HCT116 (cell line): ENCODE data around the gene NUDT16L1. TPM values are rescaled to one million over a fixed set of nuclear protein-coding genes. Genes with fewer than 3 reads are reported as not detected.

Source experiments
- ATAC-seq: fragments of 200-7000 bp; cut with Tn5 transposase; 2 replicates; pipeline ENCODE4 v1.9.1; 2020; ENCODE audit warnings: mild to moderate bottlenecking, moderate library complexity
- BruUV-seq: library from RNA; stranded (reverse); fragments of 400-500 nt; replicated peaks from 2 replicates; lab custom pipeline; 2021; lab: Mats Ljungman, UMichigan
- CTCF ChIA-PET: fragments of 300-600 bp; sonication (Branson Sonifier 250); formaldehyde crosslinking; loops from one replicate; lab custom pipeline; 2021; ENCODE audit warnings: antibody characterized with exemption; lab: Charles Lee
- POLR2A ChIA-PET: fragments of 300-600, 350-600 bp; sonication (Branson Sonifier 250); formaldehyde crosslinking; loops from one replicate; lab custom pipeline; 2021; ENCODE audit warnings: antibody characterized with exemption; lab: Charles Lee
- RAD21 ChIA-PET, 2 experiments: fragments of 300-600 bp; sonication (Branson Sonifier 250); formaldehyde crosslinking; loops; one replicate each; lab custom pipeline; 2023; ENCODE audit warnings: low total read pairs in 2 of 2; ENCODE audit not compliant: uncharacterized antibody in 2 of 2, unreplicated experiment in 2 of 2, low non-redundant PET in 1 of 2; lab: Charles Lee
- DNase-seq: peaks from one replicate; pipeline ENCODE4 v3.0.0-alpha.2; 2010; ENCODE audit warnings: low read depth, low spot score
- H2AFZ ChIP-seq: fragments of 200-600 bp; shearing (Covaris generic), sonication (generic); 2 replicates; pipeline ENCODE4 v1.6.1; 2017; ENCODE audit warnings: low read depth, mixed run types, mixed read lengths, antibody characterized with exemption, low read length; ENCODE audit not compliant: poor library complexity, severe bottlenecking
- H3K27ac ChIP-seq: 2 replicates; pipeline ENCODE4 v1.5.1; 2012; ENCODE audit warnings: low read depth, low read length
- H3K27me3 ChIP-seq: fragments of 200-600 bp; sonication (generic); 2 replicates; pipeline ENCODE4 v1.6.1; 2016; ENCODE audit warnings: mixed run types, low read length, mixed read lengths; ENCODE audit not compliant: insufficient read depth
- H3K36me3 ChIP-seq, 2 experiments: fragments of 200-500 bp in 1 of 2; fragments of 200-600 bp in 1 of 2; sonication (Bioruptor generic) in 1 of 2; sonication (generic) in 1 of 2; 2 replicates each; pipeline versions ENCODE4 v1.5.1 to v1.6.1; 2014 to 2016; ENCODE audit warnings: low read length in 2 of 2, inconsistent platforms in 1 of 2, mixed read lengths in 1 of 2, mixed run types in 1 of 2; ENCODE audit not compliant: insufficient read depth in 2 of 2, control insufficient read depth in 1 of 2
- H3K4me1 ChIP-seq, 2 experiments: fragments of 200-600 bp in 1 of 2; sonication (generic) in 1 of 2; 2 replicates each; pipeline versions ENCODE4 v1.5.1 to v1.6.1; 2012 to 2017; ENCODE audit warnings: low read length in 2 of 2, inconsistent platforms in 1 of 2, mild to moderate bottlenecking in 1 of 2, mixed read lengths in 1 of 2, mixed run types in 1 of 2, moderate library complexity in 1 of 2; ENCODE audit not compliant: insufficient read depth in 2 of 2, control insufficient read depth in 1 of 2
- H3K4me2 ChIP-seq: fragments of 200-600 bp; sonication (generic); 2 replicates; pipeline ENCODE4 v1.6.1; 2017; ENCODE audit warnings: mixed run types, low read length, mixed read lengths
- H3K4me3 ChIP-seq, 2 experiments: fragments of 200-600 bp in 1 of 2; sonication (generic) in 1 of 2; replicated peaks in 1 of 2; 2 replicates each; pipeline ENCODE4 v1.5.1; 2011 to 2016; ENCODE audit warnings: low read length in 2 of 2, control low read depth in 1 of 2, low read depth in 1 of 2, mild to moderate bottlenecking in 1 of 2, mixed read lengths in 1 of 2, mixed run types in 1 of 2
- H3K79me2 ChIP-seq: fragments of 200-600 bp; sonication (generic); 2 replicates; pipeline ENCODE4 v1.6.1; 2017; ENCODE audit warnings: mild to moderate bottlenecking, mixed run types, low read length, moderate library complexity, mixed read lengths; ENCODE audit not compliant: insufficient read depth
- H3K9ac ChIP-seq: fragments of 200-600 bp; sonication (generic); 2 replicates; pipeline ENCODE4 v1.6.1; 2016; ENCODE audit warnings: low read length, mixed read lengths
- H3K9me2 ChIP-seq: fragments of 200-600 bp; sonication (generic), shearing (Covaris generic); 2 replicates; pipeline ENCODE4 v1.6.1; 2017; ENCODE audit warnings: mixed run types, mild to moderate bottlenecking, moderate library complexity; ENCODE audit not compliant: insufficient read depth
- H3K9me3 ChIP-seq, 2 experiments: fragments of 200-500 bp in 1 of 2; fragments of 200-600 bp in 1 of 2; sonication (Bioruptor generic) in 1 of 2; sonication (generic) in 1 of 2; 2 replicates each; pipeline ENCODE4 v1.6.1; 2014 to 2017; ENCODE audit warnings: low read length in 2 of 2, mixed read lengths in 2 of 2, inconsistent platforms in 1 of 2, low read depth in 1 of 2, mild to moderate bottlenecking in 1 of 2, mixed run types in 1 of 2, moderate library complexity in 1 of 2; ENCODE audit not compliant: control insufficient read depth in 1 of 2, insufficient read depth in 1 of 2
- H4K20me1 ChIP-seq: fragments of 200-600 bp; sonication (generic), shearing (Covaris generic); 2 replicates; pipeline ENCODE4 v1.6.1; 2017; ENCODE audit warnings: mixed run types, mild to moderate bottlenecking, moderate library complexity; ENCODE audit not compliant: insufficient read depth
- CEBPB ChIP-seq: IDR thresholded peaks from 2 replicates; pipeline ENCODE4 v1.6.1; 2012; ENCODE audit warnings: low read depth
- MAX ChIP-seq: IDR thresholded peaks from 2 replicates; pipeline ENCODE4 v1.6.1; 2012
- SIN3A ChIP-seq: IDR thresholded peaks from 2 replicates; pipeline ENCODE4 v1.6.1; 2012; ENCODE audit warnings: low read depth
- ZBTB33 ChIP-seq: IDR thresholded peaks from 2 replicates; pipeline ENCODE4 v1.6.1; 2011; ENCODE audit warnings: mild to moderate bottlenecking, low read length, moderate library complexity; ENCODE audit not compliant: insufficient replicate concordance; ENCODE audit errors: extremely low read depth
- intact Hi-C: fragments of 100-400 bp; cut with micrococcal nuclease; formaldehyde crosslinking; loops from 2 replicates; pipeline ENCODE4 v1.10.0; 2022
- total RNA-seq: library from RNA; stranded (reverse); gene quantifications from one replicate; pipeline ENCODE4 v1.2.1, GENCODE V29; 2021; ENCODE audit not compliant: unreplicated experiment

The NUDT16L1 gene
- total RNA-seq, 1 experiment from 2014 or later, result 23.4 TPM

- Histone ChIP-seq H3K36me3 (peaks cover 0 to 2% of the 10 kb centered on the region in 2 experiments; a peak in 1 of 4 replicates), H3K9me3 (no peaks in the 10 kb centered on the region), H2AFZ (no peak overlapping the region), H3K4me1 (peaks cover 8 to 16% of the 10 kb centered on the region in 2 experiments; a peak in 2 of 4 replicates), H3K79me2 (no peaks in the 10 kb centered on the region; the same call in 1 of the 2 replicates), H3K4me2 (no peak overlapping the region), H3K27me3 (no peaks in the 10 kb centered on the region), H4K20me1 (no peaks in the 10 kb centered on the region), H3K9me2 (no peaks in the 10 kb centered on the region), H3K4me3 (no peak overlapping the region), H3K9ac (no peak overlapping the region), H3K27ac (no peak overlapping the region)
- ChIA-PET RAD21 (no interaction called here), POLR2A (no interaction called here), CTCF (no interaction called here)
- no TSS peak for BruUV-seq
- TF ChIP-seq MAX (no peak), ZBTB33 (no peak), CEBPB (no peak)
- intact Hi-C loops, result no loop called here
- no peak for DNase-seq
- ATAC-seq, result no peak
These were observed 2.3 kb upstream of the NUDT16L1 start for GRCh38 chr16:4690946-4691665.

GRCh38 chr16:4691666-4692412 is 1.5 kb upstream of the NUDT16L1 start:
- no peak for TF ChIP-seq SIN3A
- TF ChIP-seq ZBTB33, result no peak
- H3K27me3 ChIP-seq, result no peaks in the 10 kb centered on the region
- POLR2A ChIA-PET, result no interaction called here
- no peaks in the 10 kb centered on the region for H3K9me3 ChIP-seq
- H3K36me3 ChIP-seq, result peaks cover 0 to 2% of the 10 kb centered on the region in 2 experiments; a peak in 1 of 4 replicates
- H3K79me2 ChIP-seq, result no peaks in the 10 kb centered on the region; the same call in 1 of the 2 replicates
- no peak overlapping the region for H3K4me2 ChIP-seq
- CTCF ChIA-PET, result no interaction called here
- no peak for ATAC-seq
- H3K4me1 ChIP-seq, result peaks cover 8 to 16% of the 10 kb centered on the region in 2 experiments; a peak in 2 of 4 replicates
- no peak overlapping the region for H2AFZ ChIP-seq
- no peak overlapping the region for H3K27ac ChIP-seq
- RAD21 ChIA-PET, result no interaction called here
- H3K9ac ChIP-seq, result no peak overlapping the region
- no peak overlapping the region for H3K4me3 ChIP-seq
- no TSS peak for BruUV-seq
- H4K20me1 ChIP-seq, result no peaks in the 10 kb centered on the region
- DNase-seq, result no peak
- intact Hi-C loops, result no loop called here
- no peaks in the 10 kb centered on the region for H3K9me2 ChIP-seq
